ENCODE measurements around the gene PPARGC1A.

PPARGC1A gene

DNA sequence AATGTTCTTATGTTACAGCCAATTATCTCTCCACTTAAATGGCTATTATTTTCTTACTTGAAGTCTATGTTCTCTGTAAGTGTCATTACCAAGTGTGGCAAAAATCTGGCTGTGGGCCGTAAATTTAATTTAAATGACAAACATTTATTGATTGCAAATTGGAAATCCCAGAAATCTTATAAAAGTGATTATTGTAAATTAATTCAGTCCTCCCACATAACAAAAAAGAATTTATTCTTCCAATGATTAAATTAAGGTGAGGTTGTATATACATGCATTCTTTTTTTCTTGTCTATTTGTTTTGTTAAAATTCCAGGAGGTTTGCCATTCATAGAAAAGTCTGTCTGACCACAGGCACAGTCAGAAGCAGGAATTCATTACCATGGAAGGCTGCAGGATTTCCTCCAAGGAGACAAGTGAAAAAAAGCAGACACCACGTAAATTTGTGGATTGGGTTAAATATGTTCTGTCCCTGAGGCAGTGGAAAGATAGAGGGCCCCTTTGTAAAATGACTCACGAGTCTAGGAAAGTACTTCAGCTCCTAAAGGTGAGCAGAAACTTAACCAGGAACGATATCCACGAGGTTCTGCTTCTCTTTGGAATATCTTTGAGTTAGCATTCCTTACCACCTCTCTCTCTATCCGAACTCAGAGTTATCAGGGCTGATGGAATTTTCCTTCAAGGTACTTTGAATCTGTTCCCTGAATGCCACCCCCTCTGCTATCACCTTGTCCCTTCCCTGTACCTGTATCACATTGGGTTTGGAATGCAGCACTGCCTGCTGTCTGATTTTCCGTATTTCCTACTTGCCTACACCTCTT lies 10.7 kb downstream of the PPARGC1A start:
- DNase-seq (ENCODE audit: low read depth) = no peak

DNA sequence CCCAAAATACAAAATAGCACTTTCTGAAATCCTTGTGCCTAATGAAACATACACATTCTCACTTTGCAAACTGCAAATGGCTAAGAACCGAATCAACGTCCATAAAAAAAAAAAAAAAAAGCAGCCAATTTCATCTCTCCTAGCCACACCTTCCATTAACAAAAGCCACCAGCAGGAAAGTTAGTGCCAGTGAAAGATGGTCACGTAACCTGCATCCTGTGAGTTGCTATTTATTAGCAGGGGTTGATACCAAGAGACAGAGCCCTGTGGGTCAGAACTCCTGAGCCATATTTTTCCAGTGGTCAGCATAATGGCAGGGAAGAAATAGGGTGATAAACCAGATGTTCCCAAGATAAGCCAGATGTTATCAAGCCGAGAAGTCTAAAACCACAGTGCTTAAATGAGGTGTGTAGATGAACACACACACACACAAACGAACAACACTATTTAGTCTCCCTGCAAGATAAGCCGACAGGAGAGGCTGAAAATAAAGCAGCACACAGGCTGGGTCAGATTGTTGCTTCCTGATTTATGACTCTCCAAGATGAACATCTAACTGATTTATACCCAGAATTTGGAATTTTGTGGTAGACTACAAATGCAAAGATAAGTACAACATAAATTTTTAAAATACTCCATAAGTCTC lies 11.5 kb downstream of the PPARGC1A start:
- DNase-seq (ENCODE audit: low read depth) = no peak

DNA sequence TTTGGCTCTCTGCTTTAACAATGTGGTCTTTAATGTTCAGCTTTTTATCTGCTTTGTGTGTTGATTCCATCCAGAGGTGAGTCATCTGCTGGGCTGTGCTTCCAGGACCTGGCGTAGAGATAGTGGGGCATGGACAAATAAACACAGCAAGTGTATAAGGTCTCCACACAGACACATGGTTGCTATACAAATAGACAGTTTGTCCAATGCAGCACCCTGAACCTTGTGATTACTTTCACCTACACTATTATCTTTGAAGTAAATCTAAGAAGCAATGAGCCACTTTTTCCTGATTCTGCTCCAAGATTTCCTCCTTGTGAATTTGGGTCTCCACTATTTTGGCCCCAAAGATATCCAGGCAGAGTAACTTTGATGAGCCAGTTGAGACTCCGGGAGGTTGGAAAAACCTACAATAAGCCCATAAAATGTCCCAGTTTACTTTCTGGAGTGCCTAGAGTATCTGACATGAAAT lies 12.1 kb downstream of the PPARGC1A start:
- no peak for DNase-seq (ENCODE audit: low read depth)

DNA sequence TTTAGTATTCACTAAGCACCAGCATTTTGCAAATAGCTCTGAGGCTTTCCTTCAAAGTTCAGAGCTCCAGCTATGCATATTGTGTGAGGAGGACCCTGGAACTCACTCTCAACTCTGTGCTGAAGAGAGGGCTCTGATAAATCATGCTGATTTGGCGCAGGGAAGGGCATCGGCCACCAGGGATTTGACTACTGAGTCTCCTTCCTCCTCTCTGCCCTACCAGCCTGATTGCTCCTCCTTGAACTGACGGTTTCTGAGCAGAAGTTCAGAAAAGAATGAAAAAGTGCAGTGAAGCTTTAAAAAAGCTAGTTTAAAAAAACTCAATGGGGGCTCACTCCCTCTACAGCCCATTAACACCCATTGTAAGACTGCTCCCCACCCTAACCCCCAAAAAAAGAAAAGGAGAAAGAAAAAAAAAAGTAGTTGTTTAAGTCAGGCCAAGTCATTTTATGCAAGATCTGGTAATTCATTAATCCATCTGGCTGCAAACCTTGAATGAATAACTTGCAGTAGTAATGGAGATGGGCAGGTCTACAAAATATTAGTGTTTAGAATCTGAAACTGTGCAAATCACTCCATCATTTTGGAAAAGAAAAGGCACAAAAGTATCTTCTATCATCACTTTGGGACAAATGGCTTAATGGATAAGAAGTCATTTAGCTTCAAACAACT lies 13.3 kb downstream of the PPARGC1A start:
- DNase-seq (ENCODE audit: low read depth) = no peak

DNA sequence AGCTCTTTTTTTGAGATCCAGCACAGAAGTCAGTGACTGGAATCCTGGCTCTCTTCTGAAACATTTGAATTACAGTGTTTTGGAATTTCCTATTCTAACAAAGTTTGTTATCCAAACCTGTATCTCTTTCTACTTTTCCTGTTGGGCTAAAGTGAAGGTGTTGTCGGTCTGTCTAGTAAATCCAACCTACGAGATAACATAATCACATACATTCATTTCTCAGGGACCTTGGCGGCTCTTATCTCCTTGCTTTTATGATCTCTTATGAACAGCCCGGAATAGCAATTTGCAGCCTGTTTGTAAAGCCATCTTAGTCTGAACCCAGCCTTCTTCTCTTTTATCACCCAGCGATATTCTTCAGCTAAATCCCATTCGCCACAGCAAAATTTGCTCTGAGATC lies 14.5 kb downstream of the PPARGC1A start:
- no peak for DNase-seq (ENCODE audit: low read depth)

DNA sequence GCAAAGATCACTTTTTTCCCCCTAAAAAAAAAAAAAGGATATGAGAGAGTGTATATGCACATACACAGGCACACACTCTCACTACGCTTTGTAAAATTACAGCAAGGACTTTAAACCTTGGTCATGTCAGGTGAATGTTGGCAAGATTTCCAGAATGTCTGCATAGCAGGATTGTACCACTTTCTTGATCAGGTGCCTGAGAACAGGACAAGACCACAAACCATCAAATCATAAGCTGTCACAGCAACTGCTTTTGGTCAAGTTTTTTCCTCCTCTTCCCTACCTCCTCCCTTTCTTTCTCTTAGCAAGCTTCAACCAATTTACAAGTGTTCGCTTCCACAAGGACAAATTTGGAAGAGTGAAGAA lies 15.3 kb downstream of the PPARGC1A start:
- DNase-seq (ENCODE audit: low read depth) = no peak

DNA sequence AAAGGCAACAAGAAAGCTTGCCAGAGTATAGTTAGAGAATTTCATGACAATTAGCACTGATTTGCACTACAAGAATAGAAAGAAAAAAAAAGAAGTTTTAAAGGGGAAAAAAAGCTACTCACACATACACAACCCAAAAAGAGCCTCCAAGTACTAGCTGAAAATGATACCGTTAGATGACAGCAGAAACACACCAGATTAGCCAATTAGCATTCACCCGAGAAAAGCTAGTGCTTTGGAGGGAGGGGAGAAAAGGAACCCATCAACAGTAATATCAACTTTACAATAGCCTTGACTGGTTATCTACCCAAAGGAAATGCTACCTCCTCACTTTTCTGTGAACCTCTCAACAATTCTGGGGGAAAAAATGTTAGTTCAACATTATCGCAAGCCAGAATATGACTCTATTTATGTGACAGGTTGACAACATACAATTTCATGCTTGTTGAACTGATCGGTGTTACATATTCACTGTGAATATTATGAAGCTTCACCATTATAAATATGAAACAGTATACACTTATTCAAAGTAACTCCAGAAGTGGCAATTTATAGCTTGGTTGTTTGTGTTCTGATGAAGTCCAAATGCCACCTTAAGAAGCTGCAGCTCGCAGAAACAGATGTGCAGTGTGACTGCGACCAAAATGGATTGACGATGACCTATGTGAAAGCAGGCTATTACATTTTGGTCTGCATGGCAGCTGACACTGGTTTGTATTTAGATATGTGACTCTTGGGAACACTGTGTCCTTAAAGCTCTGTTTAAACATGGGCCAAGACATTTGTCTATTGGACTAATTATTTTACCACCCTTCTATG lies 15.9 kb downstream of the PPARGC1A start:
- DNase-seq (ENCODE audit: low read depth) = no peak

DNA sequence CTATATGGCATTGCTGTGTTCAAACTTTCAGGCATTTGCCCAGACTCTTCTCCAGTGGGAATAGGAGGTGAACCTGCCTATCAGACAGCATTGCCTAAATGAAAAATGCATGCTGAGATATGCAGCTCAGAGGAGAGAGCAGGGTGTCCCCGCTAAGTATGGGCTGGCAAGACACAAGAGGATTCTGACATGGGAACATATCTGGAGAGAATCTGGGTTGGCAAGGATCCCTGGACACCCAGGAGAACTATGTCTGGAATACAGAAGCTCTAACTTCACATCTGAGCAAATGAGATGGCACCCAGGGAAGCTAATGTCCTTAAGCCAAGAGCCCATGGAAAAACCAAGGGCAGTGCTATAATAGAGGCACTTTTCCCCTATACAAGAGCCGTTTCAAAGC lies 18.4 kb downstream of the PPARGC1A start:
- no peak for DNase-seq (ENCODE audit: low read depth)

DNA sequence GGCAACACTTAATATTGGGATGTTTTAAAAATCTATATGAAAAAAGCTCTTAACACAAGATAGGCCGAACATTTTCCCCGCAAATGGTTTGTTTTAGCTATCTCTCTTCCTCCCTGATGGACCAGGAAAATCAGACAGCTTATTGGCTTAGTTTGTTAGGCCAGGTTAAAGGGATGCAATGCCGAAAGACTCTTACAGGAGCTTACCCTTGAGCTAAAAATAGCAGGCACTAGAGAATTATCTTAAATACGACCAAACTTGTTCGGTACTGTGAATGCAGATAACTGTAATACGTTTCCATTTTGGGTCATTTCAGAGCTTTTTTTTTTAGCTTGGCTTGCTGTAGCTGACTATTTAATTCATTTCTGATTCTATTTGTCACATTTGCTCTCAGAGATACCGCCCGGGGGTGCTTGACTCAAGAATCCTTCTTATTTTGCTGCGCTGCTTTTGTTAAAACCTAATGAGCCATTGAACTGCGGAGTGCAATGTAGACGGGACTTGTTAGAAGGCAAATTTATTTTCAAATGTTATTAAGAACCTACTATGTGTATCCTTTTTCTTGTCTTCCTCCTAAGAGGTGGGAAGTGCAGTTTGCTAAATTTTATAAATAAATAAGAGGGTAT lies 23.3 kb downstream of the PPARGC1A start:
- DNase-seq (ENCODE audit: low read depth) = no peak

DNA sequence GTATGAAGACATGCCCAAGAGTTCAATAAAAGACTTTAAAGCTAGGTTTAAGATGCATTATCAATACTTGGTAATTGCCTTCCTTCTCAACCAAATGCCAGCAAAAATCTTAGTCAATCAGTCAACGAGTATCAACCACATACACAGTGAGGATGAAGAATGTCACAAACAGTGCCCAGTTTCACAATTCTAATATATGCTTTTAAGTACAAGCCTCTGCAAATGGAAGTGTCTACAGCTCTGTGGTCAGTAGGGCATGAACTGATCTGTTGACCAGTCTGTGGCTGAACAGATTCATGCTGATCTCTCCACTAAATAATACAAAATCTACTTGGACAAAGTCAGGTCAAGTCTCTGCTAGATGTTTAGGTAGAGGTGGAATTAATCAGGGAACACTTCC lies 27.9 kb downstream of the PPARGC1A start:
- DNase-seq (ENCODE audit: low read depth) = no peak

DNA sequence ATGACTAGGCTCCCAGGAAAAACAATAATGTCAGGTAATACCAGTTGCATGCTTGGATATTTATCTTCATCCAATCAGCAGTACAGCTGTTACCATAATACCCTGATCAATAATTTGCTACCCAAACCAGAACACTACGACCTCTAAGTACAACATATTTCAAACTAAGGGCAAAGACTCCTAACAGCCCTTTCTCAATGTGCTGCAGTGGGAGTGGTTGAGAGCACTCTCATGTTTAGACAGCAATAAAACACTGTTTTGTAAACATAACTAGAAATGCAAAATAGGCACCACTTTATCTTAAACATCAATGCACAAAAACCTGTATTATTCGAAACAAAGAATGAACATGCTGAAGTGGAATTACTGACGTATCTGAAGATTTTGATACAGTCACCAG lies 28.9 kb downstream of the PPARGC1A start:
- DNase-seq (ENCODE audit: low read depth) = no peak

DNA sequence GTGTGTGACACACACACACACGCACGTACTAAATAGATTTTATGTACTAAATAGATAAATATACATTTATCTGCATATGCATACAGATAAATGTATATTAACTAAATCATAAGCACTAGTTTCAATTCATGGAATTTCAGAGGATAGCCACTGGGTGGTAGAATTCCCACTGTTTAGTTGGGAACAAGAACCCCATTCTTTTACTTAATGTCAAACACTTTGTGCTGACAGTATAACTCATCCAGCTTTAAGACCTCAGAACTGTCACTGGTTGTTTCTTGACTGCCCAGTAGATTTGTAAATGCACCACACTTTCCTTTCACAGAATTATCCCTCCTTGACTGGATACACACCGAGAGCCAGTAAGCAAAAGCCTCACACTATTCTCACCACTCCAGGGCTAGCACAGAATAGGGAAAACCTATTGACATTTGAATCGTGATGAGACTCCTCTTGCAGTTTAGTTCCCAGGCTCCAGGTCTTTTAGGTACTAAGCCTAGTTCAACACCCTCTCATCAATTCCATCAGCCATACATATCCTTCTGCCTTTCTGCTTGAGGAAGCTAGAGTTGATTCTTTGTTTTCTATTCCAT lies 32.4 kb downstream of the PPARGC1A start:
- DNase-seq (ENCODE audit: low read depth) = no peak

DNA sequence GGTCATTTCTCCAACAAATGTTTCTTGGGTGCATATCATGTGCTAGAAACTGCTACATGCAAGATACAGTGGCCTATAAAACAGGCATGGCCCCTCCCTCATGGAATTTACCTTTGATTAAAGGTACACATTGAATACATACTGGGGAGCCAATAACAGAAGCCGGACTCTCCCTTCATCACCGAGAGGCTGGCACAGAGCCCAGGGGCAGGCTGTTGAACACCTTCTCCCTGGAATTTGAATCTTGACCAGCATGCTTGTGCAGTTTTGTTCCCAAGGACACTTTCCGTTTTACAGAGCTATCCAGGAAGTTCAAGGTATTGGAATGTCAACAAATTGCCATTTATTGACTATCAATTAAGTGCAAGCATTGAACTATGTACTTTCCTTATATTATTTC lies 33.2 kb downstream of the PPARGC1A start:
- DNase-seq (ENCODE audit: low read depth) = no peak

DNA sequence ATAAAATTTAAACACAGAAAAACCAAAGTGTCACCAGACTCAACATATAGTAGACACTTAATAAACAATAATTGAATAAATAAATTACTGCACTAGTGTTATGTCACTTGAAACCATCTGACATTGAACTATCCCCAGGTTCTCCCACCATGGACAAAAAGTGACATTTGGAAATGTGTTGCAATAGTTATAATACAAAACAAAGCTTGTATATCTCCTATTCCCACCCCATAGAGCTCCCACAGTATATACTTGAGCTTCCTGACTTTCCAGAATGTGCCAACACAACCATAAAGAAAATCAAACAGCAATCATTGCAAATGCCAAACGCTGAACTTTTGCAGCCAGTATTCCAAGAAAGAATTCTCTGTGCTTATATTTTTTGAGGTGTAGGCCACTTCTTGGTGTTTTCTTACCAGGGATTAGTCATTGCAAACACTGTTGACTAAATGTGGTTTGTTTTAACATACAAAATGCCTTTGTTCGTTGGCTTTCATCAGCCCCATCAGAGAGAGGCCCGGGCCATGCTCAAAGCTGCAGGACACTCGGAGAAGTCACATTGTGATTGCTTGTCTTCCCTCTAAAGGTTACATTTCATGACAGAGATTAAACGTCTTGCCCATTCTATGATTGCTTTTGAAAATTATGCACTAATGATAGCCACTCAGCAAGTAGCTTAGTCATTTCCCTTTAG lies 33.8 kb downstream of the PPARGC1A start:
- DNase-seq (ENCODE audit: low read depth) = no peak

DNA sequence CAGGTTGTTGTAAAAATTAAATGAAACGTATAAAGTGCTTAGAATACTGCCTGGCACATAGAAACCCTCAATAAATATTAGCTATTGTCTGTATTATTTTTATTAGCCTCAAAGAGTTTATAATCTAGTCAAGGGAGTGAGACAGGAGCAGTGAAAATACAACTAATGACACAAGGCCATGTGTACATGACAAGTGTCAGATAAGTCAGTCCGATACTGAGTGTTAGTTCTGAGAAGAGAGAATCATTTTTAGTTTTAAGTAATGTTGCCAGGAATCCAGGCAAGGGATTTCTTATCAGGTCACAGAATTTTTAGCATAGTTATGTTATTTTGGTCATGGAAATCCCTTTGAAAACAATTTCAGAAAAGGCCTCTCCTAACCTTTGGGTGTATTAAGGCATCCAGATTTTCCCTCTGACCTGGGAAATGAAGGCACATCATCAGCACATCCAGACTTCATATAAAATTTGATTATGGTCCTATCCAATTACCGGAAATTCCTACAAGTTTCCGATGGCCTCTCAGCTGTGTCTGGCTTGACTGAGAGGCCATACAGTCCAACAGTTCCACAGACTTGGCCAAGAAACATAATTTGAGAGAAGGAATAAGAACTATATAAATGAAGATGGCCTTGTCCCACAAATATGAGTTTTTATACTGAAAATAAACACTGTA lies 35.7 kb downstream of the PPARGC1A start:
- no peak for DNase-seq (ENCODE audit: low read depth)

DNA sequence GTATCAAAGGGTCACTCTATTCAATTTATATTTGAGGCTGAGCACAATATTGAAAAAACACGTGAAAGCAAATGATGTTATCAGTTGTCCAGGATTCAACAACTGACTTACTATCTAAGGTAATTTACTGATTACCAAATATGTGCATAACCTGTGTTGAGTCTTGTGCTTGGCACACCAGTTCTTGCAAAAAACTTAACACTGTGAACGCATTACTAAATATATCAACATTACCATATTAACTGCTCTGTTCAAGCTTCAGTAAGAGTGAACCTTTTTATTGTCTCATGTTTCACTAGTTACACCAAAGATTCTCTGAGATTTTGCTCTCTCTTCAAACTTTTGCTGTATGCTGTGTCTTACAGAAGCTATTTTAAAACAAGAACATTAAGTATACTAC lies 38.4 kb downstream of the PPARGC1A start:
- DNase-seq (ENCODE audit: low read depth) = no peak

DNA sequence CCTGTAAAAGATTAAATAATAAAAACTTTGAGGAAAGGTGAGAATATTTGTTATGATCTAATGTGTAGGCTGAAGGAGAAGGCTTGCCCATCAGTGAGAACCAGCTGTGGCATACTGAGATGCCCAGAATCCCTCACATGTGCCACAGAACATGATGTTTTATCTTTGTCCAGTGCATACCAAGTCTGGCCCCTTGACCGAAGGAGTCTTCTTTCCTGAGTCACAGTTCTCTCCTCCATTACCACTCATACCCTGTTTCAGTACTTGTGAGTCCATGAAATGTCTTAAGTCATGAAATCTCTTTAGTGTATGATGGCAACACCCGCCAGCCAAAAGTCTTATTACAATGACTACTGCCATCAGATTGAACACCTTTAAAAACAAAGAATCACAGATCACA lies 42.7 kb downstream of the PPARGC1A start:
- DNase-seq (ENCODE audit: low read depth) = no peak

DNA sequence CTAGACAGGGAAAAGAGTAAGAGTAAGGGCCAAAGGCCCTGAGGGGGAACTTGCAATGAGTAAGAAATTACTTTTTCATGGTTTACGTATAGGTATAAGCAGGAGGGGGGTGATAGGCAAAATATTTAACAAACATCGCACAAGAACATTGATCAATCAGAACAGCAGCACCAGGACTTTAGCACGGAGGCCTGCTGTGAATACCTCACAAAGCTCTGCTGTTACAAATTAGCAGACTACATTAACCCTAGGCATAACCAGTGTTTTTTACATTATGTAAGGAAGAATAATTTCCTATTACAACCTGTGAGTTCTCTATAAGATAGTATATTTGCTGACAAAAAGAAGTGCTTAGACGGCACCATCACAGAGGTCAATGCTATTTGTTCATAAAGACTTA lies 44.9 kb downstream of the PPARGC1A start:
- DNase-seq (ENCODE audit: low read depth) = no peak

DNA sequence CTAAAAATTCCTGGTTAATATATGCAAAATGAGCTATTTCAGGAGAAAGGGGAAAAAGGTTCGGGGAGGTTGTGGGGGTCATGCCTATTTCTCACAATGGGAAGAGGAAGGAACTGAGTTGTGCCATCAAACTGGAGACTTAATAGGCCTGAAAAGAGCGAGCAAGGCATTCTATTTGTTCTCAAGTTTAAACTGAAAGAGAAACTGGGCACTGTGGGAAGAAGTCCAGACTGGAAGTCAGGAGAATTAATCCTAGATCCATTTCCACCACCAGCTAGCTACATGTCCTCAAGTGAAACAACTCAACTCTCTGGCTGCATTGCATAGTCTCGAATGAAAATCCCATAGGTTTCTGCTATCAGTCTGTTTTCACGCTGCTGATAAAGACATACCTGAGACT lies 50.6 kb downstream of the PPARGC1A start:
- no peak for DNase-seq (ENCODE audit: low read depth)

DNA sequence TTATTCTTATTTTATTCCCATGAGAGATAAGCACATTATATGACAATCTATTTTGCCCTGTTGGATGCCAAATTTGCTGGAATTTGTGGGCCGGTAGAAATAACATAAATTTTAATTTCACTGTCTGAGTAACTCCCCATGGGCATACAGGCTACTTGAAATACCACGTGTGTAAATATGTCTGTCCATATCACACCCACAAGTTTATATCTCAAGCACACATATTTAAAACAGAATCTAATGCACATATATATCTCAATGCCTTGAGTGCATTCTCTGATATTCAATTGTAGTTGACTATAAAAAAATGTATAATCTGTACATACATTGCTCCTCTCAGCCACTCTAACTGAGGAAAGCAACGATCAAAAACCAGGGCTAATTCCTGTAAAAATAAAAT lies 51.2 kb downstream of the PPARGC1A start:
- no peak for DNase-seq (ENCODE audit: low read depth)

All from stimulated activated CD8-positive, alpha-beta memory T cell treated with anti-CD3 and anti-CD28 coated beads, Interleukin-7, amount 100 ng/mL, for 24 hours (primary cell).